OCI-M1 (cell line): ENCODE measurements around the gene POLR2J2.
"Not testable (repeated sequence)": the region's sequence is repeated elsewhere in the genome, so short reads cannot be mapped to it uniquely, and the experiment has no call there.

Experiments used
- DNase-seq: peaks from one replicate; lab custom pipeline; 2025; lab: John Stamatoyannopoulos, UW

The POLR2J2 gene

GRCh38 chr7:102671166-102671955, at the start of gene POLR2J2:
TSS of gene POLR2J2 (minus strand) at chr7:102671663. CDS start at chr7:102671601, 62 bp downstream.
- not testable (repeated sequence) for DNase-seq

- DNase-seq = not testable (repeated sequence)
Observed at GRCh38 chr7:102718491-102718890, 47.0 kb upstream of the POLR2J2 start.

GRCh38 chr7:102715718-102716117, 44.3 kb upstream of the POLR2J2 start:
- not testable (repeated sequence) for DNase-seq

DNA sequence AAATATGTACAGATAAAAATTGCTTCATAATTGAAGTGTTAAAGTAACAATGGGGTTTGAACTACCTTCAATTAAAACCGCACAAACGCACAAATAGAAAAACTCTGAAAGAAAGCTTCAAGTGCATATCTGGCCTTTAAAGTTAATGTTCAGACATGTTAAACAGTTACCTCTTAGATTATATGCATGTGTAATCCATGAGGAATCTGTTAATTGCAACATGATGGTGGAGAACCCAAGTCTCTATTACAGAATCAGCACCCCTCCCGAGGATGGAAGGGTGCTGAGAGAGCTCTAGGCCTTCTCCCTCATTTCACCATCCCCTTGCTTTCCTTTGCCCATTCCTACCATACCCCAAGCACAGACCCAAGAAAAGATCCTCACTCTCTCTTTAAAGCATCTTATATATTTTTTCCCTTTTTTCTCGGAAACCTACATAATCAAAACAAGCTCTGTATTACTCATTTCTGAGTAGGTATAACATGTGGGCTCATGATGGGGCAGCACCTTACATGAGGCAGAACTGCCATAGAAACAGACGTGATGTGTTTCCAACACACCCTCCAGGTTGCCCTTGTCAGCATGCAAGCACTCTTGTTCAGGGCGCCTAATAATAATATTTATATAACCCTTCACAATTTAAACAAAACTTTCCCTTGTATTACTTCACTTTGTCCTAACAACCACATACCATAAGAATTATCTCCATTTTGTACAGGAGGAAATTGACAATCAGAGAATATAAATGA, 43.5 kb upstream of the POLR2J2 start:
- not testable (repeated sequence) for DNase-seq

DNA sequence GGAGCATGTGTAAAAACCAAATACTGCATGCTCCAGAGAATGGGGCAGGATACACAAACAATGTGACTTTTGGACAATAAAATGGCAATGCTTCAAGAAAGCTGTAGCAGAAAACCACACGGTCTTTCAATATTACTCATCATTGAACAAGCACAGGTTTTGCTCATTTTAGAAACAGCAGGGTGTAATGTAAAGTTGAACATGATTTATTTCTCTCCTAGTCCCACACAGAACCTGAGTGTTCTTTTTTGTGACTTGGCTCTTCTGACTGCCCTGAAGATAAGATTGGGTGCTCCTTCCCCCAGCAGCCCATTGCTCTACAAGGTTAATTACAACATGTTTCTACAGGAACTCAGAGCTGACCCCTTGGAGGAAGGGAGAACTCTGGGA, 42.2 kb upstream of the POLR2J2 start:
- DNase-seq = not testable (repeated sequence)

- not testable (repeated sequence) for DNase-seq
Observed at GRCh38 chr7:102713011-102713690, 41.7 kb upstream of the POLR2J2 start.

GRCh38 chr7:102698962-102699750, 27.7 kb upstream of the POLR2J2 start:
- DNase-seq = not testable (repeated sequence)

- not testable (repeated sequence) for DNase-seq
Observed at GRCh38 chr7:102697642-102698512, 26.4 kb upstream of the POLR2J2 start.

- not testable (repeated sequence) for DNase-seq
Observed at GRCh38 chr7:102696009-102696408, 24.5 kb upstream of the POLR2J2 start.

GRCh38 chr7:102695033-102695552, 23.6 kb upstream of the POLR2J2 start:
- DNase-seq = not testable (repeated sequence)

DNA sequence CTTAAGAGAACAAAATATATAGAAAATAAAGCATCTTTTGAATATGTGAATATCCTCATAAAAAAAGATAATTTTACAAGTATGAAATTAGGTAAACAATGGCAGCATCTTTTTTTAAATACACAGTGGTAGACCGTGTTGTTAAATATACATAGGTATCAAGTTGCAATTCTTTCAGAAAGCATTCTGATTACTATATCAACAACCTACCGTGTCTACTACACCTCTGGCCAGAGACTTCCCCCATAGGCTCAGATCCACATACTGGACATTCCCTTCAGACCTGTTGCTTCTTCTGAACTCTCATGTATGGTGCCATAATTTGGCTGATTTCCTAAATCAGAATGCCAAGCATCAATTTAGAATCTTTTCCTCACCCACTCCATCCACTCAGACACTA, 22.5 kb upstream of the POLR2J2 start:
- not testable (repeated sequence) for DNase-seq

DNA sequence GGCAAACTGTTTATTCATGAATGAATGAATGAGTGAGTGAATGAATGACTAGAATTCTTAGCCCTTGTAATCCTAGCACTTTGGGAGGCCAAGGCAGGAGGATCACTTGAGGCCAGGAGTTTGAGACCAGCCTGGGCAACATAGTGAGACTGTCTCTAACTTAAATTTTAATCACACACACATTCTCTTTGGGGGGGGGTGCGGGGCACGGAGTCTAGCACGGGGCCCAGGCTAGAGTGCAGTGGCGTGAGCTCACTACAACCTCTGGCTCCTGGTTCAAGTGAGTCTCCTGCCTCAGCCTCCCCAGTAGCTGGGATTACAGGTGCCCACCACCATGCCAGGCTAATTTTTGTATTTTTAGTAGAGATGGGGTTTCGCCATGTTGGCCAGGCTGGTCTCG, 19.1 kb upstream of the POLR2J2 start:
- DNase-seq = not testable (repeated sequence)

GRCh38 chr7:102689436-102690282, 18.2 kb upstream of the POLR2J2 start:
- not testable (repeated sequence) for DNase-seq

- not testable (repeated sequence) for DNase-seq
Observed at GRCh38 chr7:102688299-102689036, 17.0 kb upstream of the POLR2J2 start.

DNA sequence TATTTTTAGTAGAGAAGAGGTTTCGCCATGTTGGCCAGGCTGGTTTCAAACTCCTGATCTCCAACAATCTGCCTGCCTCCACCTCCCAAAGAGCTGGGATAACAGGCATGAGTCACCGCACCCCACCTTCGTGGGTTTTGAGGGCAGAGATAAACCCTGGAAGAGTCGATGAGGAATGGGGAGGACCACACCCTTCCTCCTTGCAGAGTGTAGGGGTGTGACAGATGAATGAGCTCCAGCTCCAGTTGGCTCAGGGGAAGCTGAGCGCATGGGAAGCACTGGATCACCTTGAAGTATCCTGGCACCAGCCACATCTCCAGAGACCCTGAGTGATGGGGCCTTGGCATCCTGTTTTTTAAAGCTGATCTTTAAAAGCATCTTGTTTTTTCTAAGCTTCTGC, 11.1 kb upstream of the POLR2J2 start:
- not testable (repeated sequence) for DNase-seq

GRCh38 chr7:102680780-102681179, 9.3 kb upstream of the POLR2J2 start:
- DNase-seq = not testable (repeated sequence)

DNA sequence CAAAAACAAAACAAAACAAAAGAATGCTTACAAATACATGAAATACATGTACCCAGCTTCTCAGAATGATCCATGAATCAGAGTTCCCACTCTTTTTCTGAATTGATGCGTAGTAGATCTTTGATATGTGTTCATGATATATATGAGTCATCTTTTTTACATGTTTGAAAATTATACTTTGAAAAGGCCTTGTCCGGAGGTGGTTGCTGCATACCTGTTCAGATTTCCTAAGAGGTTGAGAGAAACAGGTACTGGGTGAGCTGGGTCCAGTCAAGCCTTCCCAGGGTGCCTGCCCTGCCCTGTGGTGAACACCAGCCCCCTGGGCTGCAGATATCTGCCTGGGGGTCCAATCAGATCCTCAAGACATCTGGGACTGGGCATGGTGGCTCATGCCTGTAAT, 4.1 kb upstream of the POLR2J2 start:
- DNase-seq = not testable (repeated sequence)

- DNase-seq = not testable (repeated sequence)
Observed at GRCh38 chr7:102673447-102674067, 2.1 kb upstream of the POLR2J2 start.
